Duodenal mucosa (tissue), 2 donors: ENCODE results near the gene LRIG1.

ENCODE experiments used
- H3K27ac ChIP-seq: one replicate; pipeline ENCODE4 v1.7.0; 2013; ENCODE audit warnings: low read depth, low read length
- H3K27me3 ChIP-seq, 2 donors: one replicate each; pipeline ENCODE4 v1.7.0; 2013; ENCODE audit warnings: low read length in 2 of 2, control low read depth in 1 of 2; ENCODE audit not compliant: insufficient read depth in 2 of 2, control insufficient read depth in 1 of 2
- H3K36me3 ChIP-seq, 2 donors: one replicate each; pipeline ENCODE4 v1.7.0; 2013; ENCODE audit warnings: low read length in 2 of 2, control low read depth in 1 of 2; ENCODE audit not compliant: insufficient read depth in 2 of 2, control insufficient read depth in 1 of 2
- H3K4me1 ChIP-seq, 2 donors: one replicate each; pipeline ENCODE4 v1.7.0; 2013; ENCODE audit warnings: low read length in 2 of 2, control low read depth in 1 of 2; ENCODE audit not compliant: insufficient read depth in 2 of 2, control insufficient read depth in 1 of 2
- H3K4me3 ChIP-seq, 2 donors: one replicate each; pipeline ENCODE4 v1.7.0; 2013; ENCODE audit warnings: low read length in 2 of 2, low read depth in 1 of 2
- H3K9ac ChIP-seq, 2 donors: one replicate each; pipeline ENCODE4 v1.7.0; 2013; ENCODE audit warnings: low read length in 2 of 2, low read depth in 1 of 2
- H3K9me3 ChIP-seq, 2 donors: one replicate each; pipeline ENCODE4 v1.7.0; 2013; ENCODE audit warnings: low read length in 2 of 2, control low read depth in 1 of 2; ENCODE audit not compliant: control insufficient read depth in 1 of 2

The LRIG1 gene

DNA sequence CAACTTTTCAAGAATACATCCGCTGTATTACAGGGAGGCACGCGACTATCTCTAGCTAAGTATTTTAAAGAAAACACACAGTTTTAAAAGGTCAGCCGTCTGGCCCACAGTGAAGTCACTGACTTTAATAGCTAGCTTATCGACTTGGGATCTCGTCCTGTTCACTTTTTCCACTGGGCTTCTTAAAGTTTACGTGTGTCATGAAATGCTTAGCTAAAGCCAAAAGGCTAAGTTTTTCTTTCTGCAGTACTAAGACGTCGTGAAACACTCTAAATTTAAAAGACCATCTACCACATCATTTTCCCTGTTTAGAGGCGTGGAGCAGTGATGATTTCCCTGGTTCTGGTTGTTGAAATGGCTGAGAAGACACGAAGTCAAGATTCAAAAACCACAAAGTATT is 27.1 kb downstream of the LRIG1 start:
- Histone ChIP-seq H3K4me1 (peaks cover 70 to 83% of the 10 kb centered on the region in 2 donors), H3K4me3 (peak overlapping the region in 1 of 2 donors; percentile 56), H3K27ac (no peak overlapping the region), H3K9me3 (no peaks in the 10 kb centered on the region), H3K36me3 (no peaks in the 10 kb centered on the region), H3K9ac (peak overlapping the region in 1 of 2 donors; percentile 41), H3K27me3 (no peaks in the 10 kb centered on the region)

GRCh38 chr3:66473181-66473580 is 27.6 kb downstream of the LRIG1 start:
- Histone ChIP-seq H3K4me1 (peaks cover 69 to 82% of the 10 kb centered on the region in 2 donors), H3K4me3 (peak overlapping the region in 1 of 2 donors; percentile 56)

DNA sequence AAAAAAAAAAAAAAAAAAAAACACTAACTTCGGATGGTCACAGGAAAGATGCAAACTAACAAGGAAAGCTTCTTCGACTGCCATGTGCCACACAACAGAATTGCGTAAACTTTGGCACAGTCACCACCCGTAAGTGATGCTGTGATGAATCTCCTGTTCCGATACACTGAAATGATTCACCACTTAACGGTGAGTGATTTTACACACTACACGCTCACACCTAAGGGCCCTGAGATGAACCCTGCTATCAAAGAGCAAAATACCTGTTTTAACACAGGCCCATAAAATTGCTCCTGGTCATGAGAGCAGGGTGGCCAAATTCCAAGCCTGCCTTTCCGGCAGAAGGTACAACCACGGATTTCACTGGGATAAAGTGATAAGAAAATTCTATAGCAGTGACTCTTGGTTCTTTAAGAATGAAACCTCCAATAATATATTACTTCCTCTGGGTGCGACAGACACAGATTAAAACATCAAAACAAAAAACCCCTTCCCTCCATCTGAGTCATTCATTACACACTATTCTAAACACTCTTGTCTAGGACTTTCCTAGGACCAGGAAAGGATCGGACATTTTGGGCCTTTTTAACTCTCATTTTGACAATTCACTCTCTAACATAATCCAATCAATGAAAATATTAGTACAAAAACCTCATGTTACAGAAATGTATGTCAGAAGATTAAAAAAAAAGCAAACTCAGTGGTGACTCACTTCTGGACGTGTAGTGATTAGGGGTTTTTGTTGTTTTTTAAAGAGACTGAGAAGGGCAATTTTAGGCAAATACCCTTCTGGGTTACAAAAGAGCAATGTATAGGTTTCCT is 28.3 kb downstream of the LRIG1 start:
- Histone ChIP-seq H3K27me3 (no peaks in the 10 kb centered on the region), H3K9ac (peak overlapping the region in 1 of 2 donors; percentile 41), H3K4me3 (peak overlapping the region in 1 of 2 donors; percentile 56), H3K36me3 (no peaks in the 10 kb centered on the region), H3K9me3 (no peaks in the 10 kb centered on the region), H3K4me1 (peaks cover 64 to 82% of the 10 kb centered on the region in 2 donors), H3K27ac (no peak overlapping the region)

More at GRCh38 chr3:66473181-66473580, 27.6 kb downstream of the LRIG1 start:
- H3K27ac ChIP-seq: no peak overlapping the region
- no peaks in the 10 kb centered on the region for H3K27me3 ChIP-seq
- no peaks in the 10 kb centered on the region for H3K36me3 ChIP-seq
- H3K9me3 ChIP-seq: no peaks in the 10 kb centered on the region
- H3K9ac ChIP-seq: peak overlapping the region in 1 of 2 donors; percentile 41

DNA sequence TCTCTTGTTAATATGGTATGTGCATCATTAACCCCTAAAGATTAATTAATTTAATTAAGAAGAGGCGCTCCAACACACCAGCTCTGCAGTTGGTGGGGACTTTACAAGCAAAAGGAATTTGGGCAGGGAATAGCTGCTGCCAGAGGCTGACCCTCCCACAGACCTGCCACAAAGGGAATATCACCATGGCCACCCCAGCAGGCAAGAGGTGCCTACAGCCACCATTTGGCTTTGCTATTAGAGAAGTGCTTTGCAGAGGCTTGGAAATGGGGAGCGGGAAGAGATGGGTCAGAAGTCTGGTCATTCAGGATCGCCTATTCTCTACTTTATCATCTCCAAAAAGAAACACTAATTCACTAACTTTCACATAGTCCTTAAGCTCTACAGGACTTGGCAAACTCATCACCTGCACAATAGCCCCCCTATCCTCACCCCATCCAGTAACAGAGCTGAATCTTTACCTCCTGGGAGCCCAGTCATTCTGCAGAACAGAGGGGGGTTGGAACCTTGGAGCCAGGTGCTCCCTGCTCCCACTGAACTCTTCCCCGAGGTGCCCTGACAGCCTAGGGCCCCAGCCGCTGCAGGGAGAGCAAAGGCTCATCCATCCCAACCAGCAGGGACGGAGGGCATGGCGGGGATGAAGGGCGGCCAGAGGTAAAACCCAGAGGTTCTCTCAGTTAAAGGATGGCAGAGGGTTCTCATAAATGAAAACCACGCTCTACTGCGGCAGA is 29.7 kb downstream of the LRIG1 start:
- Histone ChIP-seq H3K4me1 (peaks cover 50 to 68% of the 10 kb centered on the region in 2 donors), H3K9me3 (no peaks in the 10 kb centered on the region), H3K27me3 (no peaks in the 10 kb centered on the region), H3K9ac (no peak overlapping the region), H3K4me3 (no peak overlapping the region), H3K27ac (no peak overlapping the region), H3K36me3 (no peaks in the 10 kb centered on the region)

GRCh38 chr3:66470285-66470684 is 30.5 kb downstream of the LRIG1 start:
- Histone ChIP-seq H3K27ac (no peak overlapping the region), H3K36me3 (no peaks in the 10 kb centered on the region), H3K27me3 (no peaks in the 10 kb centered on the region), H3K9me3 (no peaks in the 10 kb centered on the region), H3K9ac (no peak overlapping the region), H3K4me1 (peaks cover 42 to 60% of the 10 kb centered on the region in 2 donors), H3K4me3 (no peak overlapping the region)

- Histone ChIP-seq H3K4me3 (no peak overlapping the region), H3K9ac (no peak overlapping the region), H3K27ac (no peak overlapping the region), H3K27me3 (no peaks in the 10 kb centered on the region), H3K36me3 (no peaks in the 10 kb centered on the region), H3K4me1 (peaks cover 34 to 61% of the 10 kb centered on the region in 2 donors), H3K9me3 (no peaks in the 10 kb centered on the region)
These were observed 31.6 kb downstream of the LRIG1 start for GRCh38 chr3:66469220-66469640.

DNA sequence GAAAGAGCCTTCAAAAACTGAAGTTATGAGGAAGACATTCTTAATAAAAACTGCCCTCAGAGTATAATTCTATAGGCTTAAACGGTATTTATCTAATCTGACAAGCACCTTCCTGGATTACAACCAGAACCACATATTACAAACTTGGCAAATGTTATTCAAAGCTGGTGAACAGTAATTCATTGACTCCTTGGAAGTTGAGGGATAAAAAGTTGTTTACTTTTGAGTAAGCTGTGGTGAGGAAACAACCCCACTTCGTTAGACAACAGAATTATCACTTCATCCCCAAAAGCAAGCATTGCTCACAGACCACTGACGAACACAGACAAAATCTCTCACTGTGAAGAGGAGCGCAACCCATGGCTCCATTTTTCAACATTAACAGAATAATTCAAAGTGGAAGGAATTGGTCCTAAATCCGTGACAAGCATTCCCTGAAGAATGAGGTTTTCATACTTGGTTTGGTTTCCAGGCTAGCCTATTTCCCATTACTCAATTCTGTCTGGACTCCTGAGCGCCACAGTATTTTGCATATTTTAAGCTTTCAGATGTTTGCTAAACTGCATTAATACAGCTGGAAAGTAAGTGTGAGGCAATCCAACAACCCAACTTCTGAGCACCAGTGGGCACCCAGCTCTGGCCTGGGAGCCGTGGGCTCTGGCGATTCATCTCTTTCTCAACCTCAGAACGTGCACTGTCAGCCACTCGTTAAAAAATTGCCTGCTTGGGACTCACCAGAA is 32.7 kb downstream of the LRIG1 start:
- Histone ChIP-seq H3K36me3 (no peaks in the 10 kb centered on the region), H3K9me3 (no peaks in the 10 kb centered on the region), H3K9ac (no peak overlapping the region), H3K4me3 (no peak overlapping the region), H3K27me3 (no peaks in the 10 kb centered on the region), H3K27ac (no peak overlapping the region), H3K4me1 (peaks cover 30 to 62% of the 10 kb centered on the region in 2 donors)

- no peak overlapping the region for H3K4me3 ChIP-seq
- peaks cover 19 to 56% of the 10 kb centered on the region in 2 donors for H3K4me1 ChIP-seq
- peaks cover 6% of the 10 kb centered on the region in 2 donors for H3K36me3 ChIP-seq
- no peak overlapping the region for H3K9ac ChIP-seq
- H3K9me3 ChIP-seq: no peaks in the 10 kb centered on the region
- no peak overlapping the region for H3K27ac ChIP-seq
- no peaks in the 10 kb centered on the region for H3K27me3 ChIP-seq
These were observed 34.1 kb downstream of the LRIG1 start for GRCh38 chr3:66466606-66467270.

DNA sequence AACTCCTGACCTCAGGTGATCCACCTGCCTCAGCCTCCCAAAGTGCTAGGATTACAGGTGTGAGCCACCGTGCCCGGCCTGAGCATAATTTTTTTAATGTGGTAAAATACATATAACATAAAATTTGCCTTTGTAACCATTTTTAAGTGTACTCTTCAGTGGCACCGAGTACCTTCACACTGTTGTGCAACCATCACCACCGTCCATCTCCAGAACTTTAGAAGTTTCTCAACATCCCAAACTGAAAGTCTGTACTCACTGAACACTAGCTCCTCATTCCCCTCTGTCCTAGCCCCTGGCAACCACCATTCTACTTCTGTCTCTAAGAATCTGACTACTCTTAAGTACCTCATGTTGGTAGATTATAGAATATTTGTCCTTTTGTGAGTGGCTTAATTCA is 35.2 kb downstream of the LRIG1 start:
- no peaks in the 10 kb centered on the region for H3K9me3 ChIP-seq
- no peak overlapping the region for H3K9ac ChIP-seq
- peaks cover 10 to 11% of the 10 kb centered on the region in 2 donors for H3K36me3 ChIP-seq
- no peak overlapping the region for H3K4me3 ChIP-seq
- no peak overlapping the region for H3K27ac ChIP-seq
- H3K4me1 ChIP-seq: peaks cover 14 to 49% of the 10 kb centered on the region in 2 donors
- no peaks in the 10 kb centered on the region for H3K27me3 ChIP-seq
